Adrenal gland (tissue), 12 donors: ENCODE results near the gene SLC43A3. TPM values are rescaled to one million over a fixed set of nuclear protein-coding genes. Genes with fewer than 3 reads are reported as not detected.

Experiments
- DNase-seq, 7 donors: peaks; one replicate each; pipeline ENCODE4 v3.0.0-alpha.2; 2019 to 2020
- H3K27ac ChIP-seq, 5 donors: fragments of 200-600 bp; sonication (generic) in 4 of 5; 1 replicate in 3 of 5; 2 replicates in 2 of 5; pipeline versions ENCODE4 v1.5.1 to v1.8.0; 2016 to 2020; ENCODE audit warnings: mild to moderate bottlenecking in 1 of 5
- H3K27me3 ChIP-seq: fragments of 200-600 bp; 2 replicates; pipeline ENCODE4 v1.8.0; 2021
- H3K36me3 ChIP-seq, 2 donors: fragments of 200-600 bp; replicated peaks in 1 of 2; 1 replicate in 1 of 2; 2 replicates in 1 of 2; pipeline versions ENCODE4 v1.5.1 to v1.8.0; 2018 to 2022
- H3K4me1 ChIP-seq, 2 donors: fragments of 200-600 bp; replicated peaks in 1 of 2; 1 replicate in 1 of 2; 2 replicates in 1 of 2; pipeline versions ENCODE4 v1.5.1 to v1.8.0; 2018 to 2021
- H3K4me3 ChIP-seq, 4 donors: fragments of 200-600 bp; sonication (generic) in 3 of 4; one replicate each; pipeline ENCODE4 v1.5.1; 2016 to 2018
- H3K9me3 ChIP-seq, 3 donors: fragments of 200-600 bp; sonication (generic) in 1 of 3; replicated peaks in 1 of 3; 1 replicate in 2 of 3; 2 replicates in 1 of 3; pipeline versions ENCODE4 v1.5.1 to v1.8.0; 2016 to 2021
- POLR2A ChIP-seq, 2 donors: fragments of 450-650 bp; IDR thresholded peaks; one replicate each; pipeline ENCODE4 v1.6.1; 2017; ENCODE audit warnings: antibody characterized with exemption in 2 of 2, mild to moderate bottlenecking in 2 of 2, moderate library complexity in 1 of 2
- WGBS, 4 donors: extraction: QIAGEN DNeasy Blood & Tissue Kit in 2 of 4; methylation state at CpG; one replicate each; pipeline versions ENCODE4 v1.1.5 to v1.1.7; 2013 to 2017; 5-methylcytosine and 5-hydroxymethylcytosine counted together
- intact Hi-C, 2 donors: fragments of 100-400 bp; cut with DNase I; formaldehyde crosslinking; loops; one replicate each; pipeline versions ENCODE4 v1.14.1 to v1.15.0; 2022 to 2023
- polyA plus RNA-seq, 3 donors: library from polyadenylated mRNA; stranded (reverse); fragments of 200-250 nt in 2 of 3; fragments of 350-450 nt in 1 of 3; fragmentation: Illumina TruSeq in 1 of 3; extraction: RNeasy Lipid Tissue Mini Kit (QIAGEN cat#74804) in 1 of 3; gene quantifications; one replicate each; pipeline ENCODE4 v1.2.3, GENCODE V29; 2013 to 2014
- total RNA-seq, 9 donors: library from RNA; depleted of rRNA in 4 of 9; stranded (reverse); fragments of >200 nt in 4 of 9; fragments of 120-200 nt in 1 of 9; fragmentation: NEBNext Ultra II Directional in 1 of 9; extraction: Animal tissue kit (Norgen Biotek cat#: 25700) in 1 of 9; gene quantifications; one replicate each; pipeline versions ENCODE4 v1.1.0 to v1.2.4, GENCODE V29; 2013 to 2023
- TF ChIP-seq, protein P1 (sequence below), 6 experiments: fragments of 450-650 bp in 4 of 6; fragments of 200-600 bp in 2 of 6; sonication (generic) in 1 of 6; IDR thresholded peaks; 1 replicate in 5 of 6; 2 replicates in 1 of 6; pipeline versions ENCODE4 v1.5.1 to v1.8.0; 2016 to 2021; ENCODE audit warnings: antibody characterized with exemption in 6 of 6, mild to moderate bottlenecking in 2 of 6, moderate library complexity in 1 of 6
- donor health status: healthy with polysubstance abuse.
- donor health status: Bipolar disorder and iron deficiency.
- donor health status: DM: yes; HTN: yes; CAD: no.
- donor health status: DM: no; HTN: no; CAD: no.
- donor health status: DM: no; HTN: no; CAD: no.
- donor health status: DM: yes; HTN: yes; CAD: no.

Gene SLC43A3
- total and polyA plus RNA-seq, 12 donors, result 14.0 to 72.7 (median 27.3) TPM

DNA sequence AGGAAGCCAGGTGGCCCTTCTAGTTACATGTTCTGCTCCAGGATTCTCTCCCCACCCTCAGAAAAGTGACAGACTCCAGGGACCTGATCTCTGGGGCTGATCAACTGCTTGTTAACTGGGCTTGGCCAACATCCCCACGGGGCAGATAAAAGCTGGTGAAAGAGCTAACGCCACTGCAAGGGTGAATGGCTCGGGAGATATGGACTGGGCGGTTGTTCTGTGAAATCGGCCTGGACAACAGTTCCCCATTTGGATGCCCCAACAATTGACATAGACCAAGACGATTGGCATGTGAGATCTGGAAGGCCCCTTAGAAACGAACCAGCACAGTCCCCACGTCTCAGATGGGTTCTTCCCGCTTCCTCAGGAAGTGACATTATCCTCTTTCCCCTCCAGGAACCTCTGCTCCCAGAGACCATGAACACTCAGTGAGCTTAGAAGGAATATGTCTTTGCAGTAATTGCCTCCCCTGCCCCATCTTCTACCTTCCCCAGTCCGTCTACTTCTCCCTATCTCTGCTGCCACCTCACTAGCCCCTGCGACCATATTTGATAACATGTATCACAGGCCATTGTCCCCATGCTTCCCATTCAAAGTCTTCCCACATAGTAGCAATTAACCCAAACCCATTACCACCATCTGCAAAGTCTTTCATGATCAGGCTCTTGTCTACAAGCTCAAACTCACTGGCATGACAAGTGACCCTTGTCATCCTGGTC is 30.9 kb downstream of the SLC43A3 start:
- H3K4me1 ChIP-seq, result no peaks in the 10 kb centered on the region
- no peak for DNase-seq
- H3K4me3 ChIP-seq, result no peak overlapping the region
- TF ChIP-seq, protein P1, sequence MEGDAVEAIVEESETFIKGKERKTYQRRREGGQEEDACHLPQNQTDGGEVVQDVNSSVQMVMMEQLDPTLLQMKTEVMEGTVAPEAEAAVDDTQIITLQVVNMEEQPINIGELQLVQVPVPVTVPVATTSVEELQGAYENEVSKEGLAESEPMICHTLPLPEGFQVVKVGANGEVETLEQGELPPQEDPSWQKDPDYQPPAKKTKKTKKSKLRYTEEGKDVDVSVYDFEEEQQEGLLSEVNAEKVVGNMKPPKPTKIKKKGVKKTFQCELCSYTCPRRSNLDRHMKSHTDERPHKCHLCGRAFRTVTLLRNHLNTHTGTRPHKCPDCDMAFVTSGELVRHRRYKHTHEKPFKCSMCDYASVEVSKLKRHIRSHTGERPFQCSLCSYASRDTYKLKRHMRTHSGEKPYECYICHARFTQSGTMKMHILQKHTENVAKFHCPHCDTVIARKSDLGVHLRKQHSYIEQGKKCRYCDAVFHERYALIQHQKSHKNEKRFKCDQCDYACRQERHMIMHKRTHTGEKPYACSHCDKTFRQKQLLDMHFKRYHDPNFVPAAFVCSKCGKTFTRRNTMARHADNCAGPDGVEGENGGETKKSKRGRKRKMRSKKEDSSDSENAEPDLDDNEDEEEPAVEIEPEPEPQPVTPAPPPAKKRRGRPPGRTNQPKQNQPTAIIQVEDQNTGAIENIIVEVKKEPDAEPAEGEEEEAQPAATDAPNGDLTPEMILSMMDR (IDR thresholded peaks at IDR 0.05), result no peak
- TF ChIP-seq POLR2A (IDR thresholded peaks at IDR 0.05), result no peak
- H3K27ac ChIP-seq, result no peak overlapping the region
- 67 to 83% (median 78%) methylated on average over 8 to 11 of the region's 11 CpGs for WGBS, 4 donors
- intact Hi-C loops, result no loop called here
- no peaks in the 10 kb centered on the region for H3K27me3 ChIP-seq
- H3K9me3 ChIP-seq, result no peaks in the 10 kb centered on the region
- no peaks in the 10 kb centered on the region for H3K36me3 ChIP-seq

DNA sequence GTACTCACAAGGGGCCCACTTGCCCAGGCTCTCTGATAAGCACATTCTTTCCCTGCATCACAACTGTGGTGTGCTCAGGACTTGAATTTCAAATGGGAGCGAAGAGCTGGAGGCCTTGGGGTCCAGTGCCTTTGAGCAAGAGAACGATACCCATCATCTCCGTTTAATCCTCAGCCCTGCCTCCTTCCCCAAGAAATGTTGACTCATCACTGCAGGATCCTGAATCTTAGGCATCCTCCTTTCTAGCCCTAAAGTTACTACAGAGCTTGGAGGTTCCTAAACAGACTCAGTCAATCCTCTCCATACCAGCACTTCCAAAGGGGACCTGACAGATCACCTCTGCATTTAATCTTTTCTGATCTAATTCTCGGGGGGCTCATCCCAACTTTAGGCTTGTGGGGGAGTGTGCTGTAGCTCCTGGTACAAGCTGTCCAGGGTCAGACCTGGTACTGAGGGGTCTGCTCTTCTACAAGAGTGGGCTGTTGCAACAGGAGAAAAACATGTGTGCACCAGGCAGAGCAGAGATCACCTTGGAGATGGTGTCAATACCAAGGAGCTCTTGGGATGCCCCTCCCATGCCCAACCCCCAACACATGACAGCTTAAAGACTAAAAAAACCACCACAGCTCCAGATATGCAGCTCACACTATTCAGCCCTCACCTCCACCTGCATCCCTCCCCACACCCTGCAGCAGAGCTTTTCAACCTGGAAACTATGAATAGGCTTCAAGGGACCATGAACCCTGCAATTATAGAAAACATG is 32.5 kb downstream of the SLC43A3 start:
- no peaks in the 10 kb centered on the region for H3K9me3 ChIP-seq
- H3K27ac ChIP-seq, result no peak overlapping the region
- H3K36me3 ChIP-seq, result no peaks in the 10 kb centered on the region
- no peak for TF ChIP-seq POLR2A (IDR thresholded peaks at IDR 0.05)
- TF ChIP-seq, protein P1 (IDR thresholded peaks at IDR 0.05), result no peak
- H3K4me3 ChIP-seq, result no peak overlapping the region
- intact Hi-C loops, result no loop called here
- no peaks in the 10 kb centered on the region for H3K4me1 ChIP-seq
- H3K27me3 ChIP-seq, result no peaks in the 10 kb centered on the region
- DNase-seq, result no peak
- WGBS, 4 donors, result 67 to 82% (median 69%) methylated on average over 3 to 4 of the region's 4 CpGs

DNA sequence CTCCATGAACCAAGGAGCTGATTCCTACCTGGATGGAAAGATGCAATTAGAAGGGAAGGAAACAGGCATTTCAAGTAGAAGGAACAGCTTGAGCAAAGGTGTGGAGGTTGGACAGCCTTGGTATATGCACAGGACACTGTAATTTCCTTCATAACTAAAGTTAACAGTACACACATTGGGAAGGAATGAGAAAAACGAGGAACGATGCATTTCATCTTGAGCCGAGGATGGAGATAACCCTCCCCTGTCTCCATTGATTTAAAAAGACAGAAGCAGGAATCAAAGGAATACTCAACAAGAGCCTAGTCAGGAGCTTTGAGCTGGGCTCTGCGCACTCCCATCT is 34.2 kb downstream of the SLC43A3 start:
- TF ChIP-seq, protein P1 (IDR thresholded peaks at IDR 0.05), result no peak
- no peak for TF ChIP-seq POLR2A (IDR thresholded peaks at IDR 0.05)
- WGBS, 4 donors, result 76 to 87% (median 83%) methylated on average over 4 of the region's 4 CpGs
- H3K27me3 ChIP-seq, result no peaks in the 10 kb centered on the region
- no peaks in the 10 kb centered on the region for H3K9me3 ChIP-seq
- H3K4me1 ChIP-seq, result no peaks in the 10 kb centered on the region
- intact Hi-C loops, result no loop called here
- no peak overlapping the region for H3K27ac ChIP-seq
- no peak for DNase-seq
- H3K4me3 ChIP-seq, result no peak overlapping the region
- no peaks in the 10 kb centered on the region for H3K36me3 ChIP-seq

DNA sequence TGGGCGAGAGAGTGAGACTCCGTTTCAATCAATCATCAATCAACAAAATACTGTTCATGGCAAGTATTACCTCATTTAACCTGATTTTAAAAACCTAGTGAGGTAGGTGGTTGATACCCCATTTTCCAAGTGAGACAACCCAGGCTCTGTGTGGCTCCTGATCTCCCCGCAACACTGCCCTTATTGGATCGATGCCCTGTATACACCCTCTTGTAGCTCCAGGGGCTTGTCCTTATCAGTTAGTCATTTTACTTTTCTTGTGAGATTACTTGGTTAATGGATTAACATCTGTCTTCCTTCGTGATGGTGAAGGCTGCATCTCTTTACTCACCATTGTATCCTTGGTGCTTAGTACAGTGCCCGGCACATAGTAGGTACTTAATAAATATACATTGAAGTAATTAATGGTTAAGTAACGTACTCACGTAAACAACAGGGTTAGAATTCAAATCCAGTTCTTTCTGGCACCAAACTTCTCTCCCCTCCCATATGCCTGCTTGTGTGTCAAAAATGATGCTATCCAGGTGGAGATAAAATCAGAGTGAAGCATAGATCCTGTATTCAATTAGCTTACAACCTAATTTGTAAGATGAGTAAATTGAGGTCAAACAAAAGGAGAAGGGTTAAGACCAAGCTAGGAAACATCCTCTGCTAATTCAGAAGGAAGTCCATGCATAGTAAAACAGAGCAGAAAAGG is 34.7 kb downstream of the SLC43A3 start:
- no peak overlapping the region for H3K27ac ChIP-seq
- 66 to 76% (median 71%) methylated on average over 8 of the region's 8 CpGs for WGBS, 4 donors
- no peaks in the 10 kb centered on the region for H3K36me3 ChIP-seq
- no peak for DNase-seq
- H3K9me3 ChIP-seq, result no peaks in the 10 kb centered on the region
- TF ChIP-seq, protein P1 (IDR thresholded peaks at IDR 0.05), result no peak
- no peak for TF ChIP-seq POLR2A (IDR thresholded peaks at IDR 0.05)
- H3K27me3 ChIP-seq, result no peaks in the 10 kb centered on the region
- intact Hi-C loops, result no loop called here
- no peaks in the 10 kb centered on the region for H3K4me1 ChIP-seq
- H3K4me3 ChIP-seq, result no peak overlapping the region
